GM19043 (cell line): ENCODE measurements around the gene UNKL.

Experiments
- ATAC-seq: cut with Tn5 transposase; IDR thresholded peaks from one replicate; pipeline ENCODE4 v1.9.1; 2021; ENCODE audit warnings: low read depth; ENCODE audit not compliant: unreplicated experiment

Gene UNKL

GRCh38 chr16:1342526-1343427, 71.7 kb downstream of the UNKL start:
- ATAC-seq, result peak; percentile 81

- no peak for ATAC-seq
These were observed 72.7 kb downstream of the UNKL start for GRCh38 chr16:1341495-1342420.

GRCh38 chr16:1340730-1341494, 73.6 kb downstream of the UNKL start:
- no peak for ATAC-seq

- ATAC-seq, result no peak
These were observed 75.4 kb downstream of the UNKL start for GRCh38 chr16:1338855-1339675.

- ATAC-seq, result no peak
These were observed 76.3 kb downstream of the UNKL start for GRCh38 chr16:1338119-1338730.

- no peak for ATAC-seq
These were observed 77.0 kb downstream of the UNKL start for GRCh38 chr16:1337486-1337885.

- ATAC-seq, result no peak
These were observed 77.9 kb downstream of the UNKL start for GRCh38 chr16:1336619-1337018.

GRCh38 chr16:1335996-1336395, 78.5 kb downstream of the UNKL start:
- ATAC-seq, result no peak

GRCh38 chr16:1335211-1335971, 79.1 kb downstream of the UNKL start:
- no peak for ATAC-seq

- no peak for ATAC-seq
These were observed 79.8 kb downstream of the UNKL start for GRCh38 chr16:1334739-1335138.

- ATAC-seq, result no peak
These were observed 80.4 kb downstream of the UNKL start for GRCh38 chr16:1333854-1334700.

- no peak for ATAC-seq
These were observed 81.2 kb downstream of the UNKL start, which contains the start of gene BAIAP3 for GRCh38 chr16:1333149-1333812. BAIAP3 (plus strand) TSS chr16:1333645; CDS start chr16:1338550, 4,905 bp downstream.

- no peak for ATAC-seq
These were observed 81.8 kb downstream of the UNKL start for GRCh38 chr16:1332618-1333148.

- no peak for ATAC-seq
These were observed 82.5 kb downstream of the UNKL start for GRCh38 chr16:1331712-1332617.

- ATAC-seq, result no peak
These were observed 83.4 kb downstream of the UNKL start for GRCh38 chr16:1330931-1331711.
